Activated effector memory CD4-positive, alpha-beta T cell treated with Interleukin-2 at 50 U/mL for 16 hours (primary cell): ENCODE data around the gene MFSD11.
"Not testable (repeated sequence)": the region's sequence is repeated elsewhere in the genome, so short reads cannot be mapped to it uniquely, and the experiment has no call there.

Experiments used
- DNase-seq: peaks from one replicate; pipeline ENCODE4 v3.0.0-alpha.2; 2020

MFSD11 gene

GRCh38 chr17:76726776-76727718 is 10.9 kb upstream of the MFSD11 start, which contains the start of gene METTL23:
Gene METTL23 (plus strand): TSS chr17:76726839. CDS start chr17:76729711, 2,872 bp downstream.
- DNase-seq: peak; percentile 75

GRCh38 chr17:76727745-76728456 is 10.0 kb upstream of the MFSD11 start:
- DNase-seq: no peak

- not testable (repeated sequence) for DNase-seq
Measured at GRCh38 chr17:76731800-76732733, 5.9 kb upstream of the MFSD11 start.

- DNase-seq: no peak
Measured at GRCh38 chr17:76732734-76733617, 4.9 kb upstream of the MFSD11 start.

GRCh38 chr17:76733618-76733957 is 4.3 kb upstream of the MFSD11 start:
- no peak for DNase-seq

- DNase-seq: no peak
Measured at GRCh38 chr17:76734080-76734840, 3.7 kb upstream of the MFSD11 start.

- DNase-seq: no peak
Measured at GRCh38 chr17:76735006-76735405, 2.9 kb upstream of the MFSD11 start.

GRCh38 chr17:76735586-76736348 is 2.2 kb upstream of the MFSD11 start:
- DNase-seq: no peak

GRCh38 chr17:76736349-76737081 is 1.4 kb upstream of the MFSD11 start:
- peak; percentile 62 for DNase-seq

- DNase-seq: peak; percentile 99
Measured at GRCh38 chr17:76737082-76737675, 740 bp upstream of the MFSD11 start, which contains the start of gene SRSF2. Gene SRSF2 (minus strand): TSS chr17:76737331. CDS start chr17:76737160, 171 bp downstream.

GRCh38 chr17:76738468-76738850 is 540 bp downstream of the MFSD11 start:
- DNase-seq: no peak

- not testable (repeated sequence) for DNase-seq
Measured at GRCh38 chr17:76739568-76740115, 1.7 kb downstream of the MFSD11 start.

- DNase-seq: no peak
Measured at GRCh38 chr17:76740329-76741118, 2.6 kb downstream of the MFSD11 start.

- no peak for DNase-seq
Measured at GRCh38 chr17:76742958-76743357, 5.0 kb downstream of the MFSD11 start.

- no peak for DNase-seq
Measured at GRCh38 chr17:76744747-76745146, 6.8 kb downstream of the MFSD11 start.

- not testable (repeated sequence) for DNase-seq
Measured at GRCh38 chr17:76745785-76746184, 7.9 kb downstream of the MFSD11 start.

GRCh38 chr17:76747716-76748363 is 9.9 kb downstream of the MFSD11 start:
- DNase-seq: no peak
